H9 (cell line): ENCODE results near the gene DUSP16. TPM values are rescaled to one million over a fixed set of nuclear protein-coding genes. Genes with fewer than 3 reads are reported as not detected.
A peak's percentile ranks its signal among the peaks of the same experiment; 100 is the strongest.

Experiments
- DNase-seq: peaks from one replicate; pipeline ENCODE4 v3.0.0-alpha.2; 2017
- H2AFZ ChIP-seq: one replicate; pipeline ENCODE4 v1.6.1; 2013; ENCODE audit warnings: mild to moderate bottlenecking, low read length, control low read depth, moderate library complexity
- H2AK5ac ChIP-seq: 2 replicates; pipeline ENCODE4 v1.6.1; 2013; ENCODE audit warnings: low read length, control low read depth, mixed read lengths; ENCODE audit not compliant: insufficient read length
- H2BK120ac ChIP-seq: one replicate; pipeline ENCODE4 v1.6.1; 2013; ENCODE audit warnings: low read depth, mild to moderate bottlenecking, low read length, control low read depth, inconsistent platforms; ENCODE audit not compliant: poor library complexity, severe bottlenecking
- H2BK12ac ChIP-seq: 2 replicates; pipeline ENCODE4 v1.6.1; 2013; ENCODE audit warnings: low read length, control low read depth, mixed read lengths, low read depth; ENCODE audit not compliant: insufficient read length
- H2BK15ac ChIP-seq: 2 replicates; pipeline ENCODE4 v1.6.1; 2013; ENCODE audit warnings: low read depth, low read length, control low read depth
- H2BK20ac ChIP-seq: one replicate; pipeline ENCODE4 v1.6.1; 2013; ENCODE audit warnings: low read depth, mild to moderate bottlenecking, low read length, control low read depth, inconsistent platforms; ENCODE audit not compliant: poor library complexity, severe bottlenecking
- H2BK5ac ChIP-seq: 2 replicates; pipeline ENCODE4 v1.6.1; 2013; ENCODE audit warnings: low read length, control low read depth, mixed read lengths; ENCODE audit not compliant: insufficient read length
- H3K14ac ChIP-seq: 2 replicates; pipeline ENCODE4 v1.6.1; 2013; ENCODE audit warnings: low read length, control low read depth; ENCODE audit not compliant: insufficient read depth
- H3K18ac ChIP-seq: 2 replicates; pipeline ENCODE4 v1.6.1; 2013; ENCODE audit warnings: low read depth, mild to moderate bottlenecking, mixed read lengths, low read length, control low read depth; ENCODE audit not compliant: insufficient read length
- H3K23ac ChIP-seq: 2 replicates; pipeline ENCODE4 v1.6.1; 2013; ENCODE audit warnings: low read length, control low read depth, mixed read lengths, low read depth; ENCODE audit not compliant: insufficient read length
- H3K23me2 ChIP-seq: 2 replicates; pipeline ENCODE4 v1.6.1; 2013; ENCODE audit warnings: low read depth, mild to moderate bottlenecking, mixed read lengths, low read length, control low read depth; ENCODE audit not compliant: insufficient read length, poor library complexity, severe bottlenecking
- H3K27ac ChIP-seq: 2 replicates; pipeline ENCODE4 v1.5.1; 2013; ENCODE audit warnings: low read length, control low read depth, mixed read lengths, low read depth; ENCODE audit not compliant: insufficient read length
- H3K27me3 ChIP-seq: 2 replicates; pipeline ENCODE4 v1.6.1; 2013; ENCODE audit warnings: low read length, control low read depth, inconsistent platforms; ENCODE audit not compliant: insufficient read depth
- H3K4ac ChIP-seq: 2 replicates; pipeline ENCODE4 v1.6.1; 2013; ENCODE audit warnings: low read depth, mild to moderate bottlenecking, control low read depth, inconsistent platforms, low read length, moderate library complexity
- H3K4me1 ChIP-seq: 2 replicates; pipeline ENCODE4 v1.6.1; 2013; ENCODE audit warnings: low read length, control low read depth, inconsistent platforms; ENCODE audit not compliant: insufficient read depth
- H3K4me2 ChIP-seq: 2 replicates; pipeline ENCODE4 v1.6.1; 2013; ENCODE audit warnings: low read length, control low read depth, mixed read lengths; ENCODE audit not compliant: insufficient read length, insufficient read depth
- H3K56ac ChIP-seq: 2 replicates; pipeline ENCODE4 v1.6.1; 2013; ENCODE audit warnings: low read depth, mild to moderate bottlenecking, mixed read lengths, low read length, control low read depth; ENCODE audit not compliant: insufficient read length
- H3K79me1 ChIP-seq: 2 replicates; pipeline ENCODE4 v1.6.1; 2013; ENCODE audit warnings: low read depth, mild to moderate bottlenecking, moderate library complexity, low read length, control low read depth, inconsistent platforms; ENCODE audit not compliant: insufficient read depth, poor library complexity, severe bottlenecking
- H3K79me2 ChIP-seq: 2 replicates; pipeline ENCODE4 v1.6.1; 2013; ENCODE audit warnings: low read length, control low read depth, inconsistent platforms; ENCODE audit not compliant: insufficient read depth
- H3K9ac ChIP-seq: 2 replicates; pipeline ENCODE4 v1.6.1; 2013; ENCODE audit warnings: low read length, control low read depth, mixed read lengths; ENCODE audit not compliant: insufficient read length; ENCODE audit errors: extremely low read depth
- H3K9me3 ChIP-seq: one replicate; pipeline ENCODE4 v1.6.1; 2013; ENCODE audit warnings: low read depth, low read length, inconsistent platforms; ENCODE audit not compliant: control insufficient read depth
- H3T11ph ChIP-seq: one replicate; pipeline ENCODE4 v1.6.1; 2013; ENCODE audit warnings: mild to moderate bottlenecking, low read length, control low read depth, inconsistent platforms
- H4K20me1 ChIP-seq: one replicate; pipeline ENCODE4 v1.6.1; 2013; ENCODE audit not compliant: control insufficient read depth, insufficient read length, insufficient read depth
- H4K5ac ChIP-seq: 2 replicates; pipeline ENCODE4 v1.6.1; 2013; ENCODE audit warnings: low read depth, mild to moderate bottlenecking, mixed read lengths, low read length, control low read depth; ENCODE audit not compliant: insufficient read length
- H4K8ac ChIP-seq: replicated peaks from 2 replicates; pipeline ENCODE4 v1.6.1; 2013; ENCODE audit warnings: low read length, control low read depth, mixed read lengths, low read depth; ENCODE audit not compliant: insufficient read length
- H4K91ac ChIP-seq: 2 replicates; pipeline ENCODE4 v1.6.1; 2013; ENCODE audit warnings: low read depth, mild to moderate bottlenecking, moderate library complexity, mixed read lengths, low read length, control low read depth; ENCODE audit not compliant: insufficient read length
- H3K27ac Mint-ChIP-seq, 3 experiments: 2 replicates in 2 of 3; 3 replicates in 1 of 3; pipeline ENCODE4 v1.8.0; 2020 to 2021; ENCODE audit warnings: mixed read lengths in 3 of 3, mild to moderate bottlenecking in 1 of 3, moderate library complexity in 1 of 3
- H3K27me3 Mint-ChIP-seq: 2 replicates; pipeline ENCODE4 v1.8.0; 2021; ENCODE audit warnings: low read depth, mild to moderate bottlenecking, moderate library complexity, mixed read lengths
- H3K36me3 Mint-ChIP-seq, 3 experiments: 2 replicates in 2 of 3; 3 replicates in 1 of 3; pipeline ENCODE4 v1.8.0; 2020 to 2021; ENCODE audit warnings: low read depth in 3 of 3, mixed read lengths in 3 of 3; ENCODE audit not compliant: insufficient read depth in 1 of 3
- H3K4me1 Mint-ChIP-seq, 2 experiments: 2 replicates each; pipeline ENCODE4 v1.8.0; 2020; ENCODE audit warnings: mixed read lengths in 2 of 2
- H3K4me3 Mint-ChIP-seq, 2 experiments: 2 replicates in 1 of 2; 3 replicates in 1 of 2; pipeline ENCODE4 v1.8.0; 2020 to 2021; ENCODE audit warnings: mild to moderate bottlenecking in 2 of 2, mixed read lengths in 2 of 2, moderate library complexity in 1 of 2
- H3K9me3 Mint-ChIP-seq, 2 experiments: 2 replicates in 1 of 2; 3 replicates in 1 of 2; pipeline ENCODE4 v1.8.0; 2020; ENCODE audit warnings: mild to moderate bottlenecking in 2 of 2, mixed read lengths in 2 of 2, moderate library complexity in 1 of 2
- WGBS: extraction: QIAGEN DNeasy Blood & Tissue Kit; methylation state at CpG from one replicate; pipeline ENCODE4 v1.1.7; 2013; ENCODE audit warnings: missing lambda C conversion rate, low lambda C conversion rate, mixed read lengths; ENCODE audit not compliant: insufficient read length; ENCODE audit errors: extremely low coverage; 5-methylcytosine and 5-hydroxymethylcytosine counted together
- total RNA-seq: library from RNA; stranded (reverse); gene quantifications from 2 replicates; pipeline ENCODE4 v1.2.1, GENCODE V29; 2021
- TF ChIP-seq, protein P1 (sequence below): fragments of 200-600 bp; sonication (generic); conservative IDR thresholded peaks from 3 replicates; pipeline ENCODE4 v1.8.0; 2021; ENCODE audit warnings: antibody characterized with exemption, mild to moderate bottlenecking

Gene DUSP16
- total RNA-seq, 1 experiment from 2014 or later, result 64.0 TPM

DNA sequence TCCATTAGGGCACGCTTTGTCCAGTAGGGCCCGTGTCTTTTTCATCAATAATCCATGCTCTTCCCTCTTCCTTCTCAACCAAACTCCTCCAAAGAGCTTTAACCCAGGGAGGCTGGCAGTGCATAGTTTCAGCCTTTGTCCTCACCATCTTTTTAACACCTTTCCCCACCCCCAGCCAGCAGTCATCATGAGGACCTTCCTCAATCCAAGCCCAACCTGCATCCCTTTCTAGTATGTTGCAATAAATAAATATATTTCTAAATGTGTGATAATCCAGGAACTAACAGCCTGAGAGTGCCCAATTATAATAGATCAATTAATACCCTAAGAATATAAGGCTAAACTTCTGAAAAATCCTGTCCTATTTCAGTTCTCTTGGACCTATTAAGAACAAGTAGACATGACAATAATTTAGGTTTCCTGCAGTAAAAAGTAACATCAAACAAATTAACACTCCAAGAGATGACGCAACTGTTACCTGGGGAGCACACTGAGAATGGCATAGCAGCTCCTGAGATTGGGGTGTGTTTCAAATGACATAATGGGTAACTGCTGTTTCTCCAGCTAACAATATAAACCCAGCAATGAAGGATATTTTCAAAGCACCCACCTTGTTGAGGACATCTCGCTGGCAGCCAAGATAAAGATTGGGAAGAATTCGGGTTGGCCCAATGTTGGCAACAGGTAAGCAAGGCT, 62.6 kb downstream of the DUSP16 start:
- Mint-ChIP-seq H3K27ac (peak overlapping the region; percentile 68 to 93 (median 86); a peak in 4 of 7 replicates), H3K4me1 (peaks cover 47 to 51% of the 10 kb centered on the region in 2 experiments), H3K36me3 (peaks cover 5 to 19% (median 13%) of the 10 kb centered on the region in 3 experiments; a peak in 5 of 7 replicates), H3K27me3 (no peaks in the 10 kb centered on the region), H3K4me3 (no peak overlapping the region; a peak in 1 of 5 replicates), H3K9me3 (no peaks in the 10 kb centered on the region)
- no peak overlapping the region for H3K27ac ChIP-seq
- H3K4me2 ChIP-seq, result no peak overlapping the region
- H3K9ac ChIP-seq, result no peak overlapping the region
- H3K9me3 ChIP-seq, result no peaks in the 10 kb centered on the region
- H3T11ph ChIP-seq, result no peak overlapping the region
- H2BK20ac ChIP-seq, result no peak overlapping the region
- no peaks in the 10 kb centered on the region; the same call in 1 of the 2 replicates for H3K4me1 ChIP-seq
- no peak overlapping the region for H2BK120ac ChIP-seq
- H3K18ac ChIP-seq, result no peak overlapping the region
- H3K56ac ChIP-seq, result no peak overlapping the region
- H3K23ac ChIP-seq, result no peak overlapping the region
- H3K23me2 ChIP-seq, result no peaks in the 10 kb centered on the region
- no peak overlapping the region for H4K5ac ChIP-seq
- peaks cover 4% of the 10 kb centered on the region; the same call in 1 of the 2 replicates for H3K79me2 ChIP-seq
- WGBS, result no CpG with 5 or more reads among the region's 5 CpGs
- H2BK5ac ChIP-seq, result no peak overlapping the region
- H3K4ac ChIP-seq, result no peak overlapping the region
- H2BK12ac ChIP-seq, result no peak overlapping the region
- no peaks in the 10 kb centered on the region for H3K27me3 ChIP-seq
- H4K91ac ChIP-seq, result no peak overlapping the region
- H2AFZ ChIP-seq, result no peak overlapping the region
- no peak overlapping the region for H2BK15ac ChIP-seq
- H3K79me1 ChIP-seq, result peaks cover 13% of the 10 kb centered on the region
- no peak overlapping the region for H3K14ac ChIP-seq
- no peak overlapping the region for H4K8ac ChIP-seq
- no peak overlapping the region for H2AK5ac ChIP-seq
- DNase-seq, result no peak
- H4K20me1 ChIP-seq, result no peaks in the 10 kb centered on the region
- TF ChIP-seq, protein P1, sequence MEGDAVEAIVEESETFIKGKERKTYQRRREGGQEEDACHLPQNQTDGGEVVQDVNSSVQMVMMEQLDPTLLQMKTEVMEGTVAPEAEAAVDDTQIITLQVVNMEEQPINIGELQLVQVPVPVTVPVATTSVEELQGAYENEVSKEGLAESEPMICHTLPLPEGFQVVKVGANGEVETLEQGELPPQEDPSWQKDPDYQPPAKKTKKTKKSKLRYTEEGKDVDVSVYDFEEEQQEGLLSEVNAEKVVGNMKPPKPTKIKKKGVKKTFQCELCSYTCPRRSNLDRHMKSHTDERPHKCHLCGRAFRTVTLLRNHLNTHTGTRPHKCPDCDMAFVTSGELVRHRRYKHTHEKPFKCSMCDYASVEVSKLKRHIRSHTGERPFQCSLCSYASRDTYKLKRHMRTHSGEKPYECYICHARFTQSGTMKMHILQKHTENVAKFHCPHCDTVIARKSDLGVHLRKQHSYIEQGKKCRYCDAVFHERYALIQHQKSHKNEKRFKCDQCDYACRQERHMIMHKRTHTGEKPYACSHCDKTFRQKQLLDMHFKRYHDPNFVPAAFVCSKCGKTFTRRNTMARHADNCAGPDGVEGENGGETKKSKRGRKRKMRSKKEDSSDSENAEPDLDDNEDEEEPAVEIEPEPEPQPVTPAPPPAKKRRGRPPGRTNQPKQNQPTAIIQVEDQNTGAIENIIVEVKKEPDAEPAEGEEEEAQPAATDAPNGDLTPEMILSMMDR, result no peak
